ENCODE measurements around the gene PTPN1. TPM values are rescaled to one million over a fixed set of nuclear protein-coding genes. Genes with fewer than 3 reads are reported as not detected.

Gene PTPN1
- total RNA-seq, 4 donors from 2014 or later = 21.8 to 46.8 (median 44.4) TPM

DNA sequence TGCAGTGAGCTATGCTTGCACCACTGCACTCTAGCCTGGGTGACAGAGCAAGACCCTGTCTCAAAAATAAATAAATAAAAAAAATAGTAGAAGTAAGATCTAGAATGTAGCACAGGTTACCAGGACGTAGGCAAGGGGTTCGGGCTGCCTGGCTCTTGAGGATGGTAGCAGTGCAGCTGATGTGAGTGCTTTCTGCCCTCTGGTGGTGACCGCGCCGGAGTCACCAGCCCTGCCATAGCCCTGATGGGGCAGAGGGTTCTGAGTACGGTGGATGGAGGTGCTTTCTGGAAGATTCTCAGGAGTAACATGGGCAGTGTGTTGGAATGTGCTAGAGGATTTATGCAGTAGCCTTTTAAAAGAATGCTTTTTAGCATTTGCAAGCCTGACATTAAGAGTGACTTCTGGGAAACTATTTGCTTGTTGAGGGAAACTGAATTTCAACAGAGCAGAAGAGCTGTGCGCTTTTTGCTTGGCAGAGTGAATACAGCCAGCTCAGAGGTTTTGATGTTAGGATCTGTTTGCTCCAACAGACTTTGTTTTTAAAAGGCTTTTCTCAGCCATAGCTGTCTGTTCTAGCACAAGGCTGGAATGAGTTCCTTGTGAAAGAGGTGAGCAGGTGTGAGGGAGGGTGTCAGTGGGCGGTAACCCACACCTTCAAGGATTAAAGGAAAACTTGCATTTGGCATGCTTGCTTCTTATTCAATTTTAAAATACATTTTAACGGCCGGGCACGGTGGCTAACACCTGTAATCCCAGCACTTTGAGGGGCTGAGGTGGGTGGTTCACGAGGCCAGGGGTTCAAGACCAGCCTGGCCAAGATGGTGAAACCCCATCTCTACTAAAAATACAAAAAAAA, 65.9 kb downstream of the PTPN1 start:
- H3K27me3 ChIP-seq = no peaks in the 10 kb centered on the region
- intact Hi-C loops (cut with DNase I; ENCODE audit: low total_unique reads) = loop anchor here (2.0 to 10.0 kb wide), 4 partner anchors 114 to 464 kb away; partner anchors contain the start of gene UBE2V1
- in situ Hi-C loops (cut with MboI; ENCODE audit: low sequenced_read_pairs in 4 of 4) = loop anchor here (5.0 to 10.0 kb wide), 5 partner anchors 91 to 389 kb away; no protein-coding TSS in a partner anchor
- DNase-seq (peak; percentile 56 to 81), ATAC-seq (peak; percentile 20 to 32)
- TF ChIP-seq, protein P1, sequence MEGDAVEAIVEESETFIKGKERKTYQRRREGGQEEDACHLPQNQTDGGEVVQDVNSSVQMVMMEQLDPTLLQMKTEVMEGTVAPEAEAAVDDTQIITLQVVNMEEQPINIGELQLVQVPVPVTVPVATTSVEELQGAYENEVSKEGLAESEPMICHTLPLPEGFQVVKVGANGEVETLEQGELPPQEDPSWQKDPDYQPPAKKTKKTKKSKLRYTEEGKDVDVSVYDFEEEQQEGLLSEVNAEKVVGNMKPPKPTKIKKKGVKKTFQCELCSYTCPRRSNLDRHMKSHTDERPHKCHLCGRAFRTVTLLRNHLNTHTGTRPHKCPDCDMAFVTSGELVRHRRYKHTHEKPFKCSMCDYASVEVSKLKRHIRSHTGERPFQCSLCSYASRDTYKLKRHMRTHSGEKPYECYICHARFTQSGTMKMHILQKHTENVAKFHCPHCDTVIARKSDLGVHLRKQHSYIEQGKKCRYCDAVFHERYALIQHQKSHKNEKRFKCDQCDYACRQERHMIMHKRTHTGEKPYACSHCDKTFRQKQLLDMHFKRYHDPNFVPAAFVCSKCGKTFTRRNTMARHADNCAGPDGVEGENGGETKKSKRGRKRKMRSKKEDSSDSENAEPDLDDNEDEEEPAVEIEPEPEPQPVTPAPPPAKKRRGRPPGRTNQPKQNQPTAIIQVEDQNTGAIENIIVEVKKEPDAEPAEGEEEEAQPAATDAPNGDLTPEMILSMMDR (IDR thresholded peaks at IDR 0.05 in 4 of 5, conservative IDR thresholded peaks at IDR 0.05 in 1 of 5) = peak; percentile 54 to 84 (median 78)
- TF ChIP-seq POLR2A (IDR thresholded peaks at IDR 0.05) = no peak
- H3K9me3 ChIP-seq = no peaks in the 10 kb centered on the region
- H3K27ac ChIP-seq = peak overlapping the region; percentile 89 to 96 (median 92)
- peaks cover 0 to 49% of the 10 kb centered on the region in 2 donors for H3K36me3 ChIP-seq
- no peak overlapping the region for H3K4me3 ChIP-seq
- H3K4me1 ChIP-seq = peaks cover 66 to 67% of the 10 kb centered on the region in 2 donors

DNA sequence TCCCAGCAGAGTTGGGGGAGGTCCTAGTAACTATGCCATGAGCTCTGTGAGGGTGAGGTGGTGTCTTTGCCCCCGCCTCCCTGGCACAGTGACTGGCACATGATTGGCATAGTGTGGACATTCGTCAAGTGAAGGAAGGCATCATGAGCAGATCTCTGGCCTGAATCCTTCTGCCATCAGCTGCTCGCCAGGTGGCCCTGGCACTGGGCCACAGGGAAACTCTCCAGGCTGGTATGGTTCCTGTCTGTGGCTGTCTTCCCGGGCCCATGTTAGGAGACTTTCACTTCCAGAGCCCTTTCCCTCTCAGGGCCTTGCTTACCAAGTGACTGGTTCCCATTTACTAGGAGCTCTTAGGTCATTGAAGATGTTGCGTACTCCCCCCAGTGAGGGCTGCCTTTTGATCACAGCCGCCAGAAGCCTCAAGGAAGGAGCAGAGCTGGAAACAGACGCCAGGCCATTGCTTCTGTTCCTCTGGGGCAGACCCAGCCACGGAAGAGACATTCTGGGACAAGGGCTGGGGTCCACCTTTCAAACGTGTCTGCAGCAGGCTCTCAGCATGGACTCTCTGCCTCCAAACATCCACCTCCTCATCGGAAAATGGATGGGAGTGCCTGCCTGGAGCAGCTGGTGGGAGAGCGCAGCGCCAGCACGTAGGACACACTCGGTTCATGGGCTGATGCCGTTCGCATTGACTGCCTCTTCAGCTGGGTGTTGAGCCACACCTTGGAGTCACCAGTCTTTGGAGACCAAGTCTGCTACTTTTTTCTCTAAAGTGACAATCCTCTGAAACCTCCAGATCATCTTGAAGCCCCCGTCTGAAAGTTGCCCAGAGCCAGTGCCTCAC, 67.2 kb downstream of the PTPN1 start:
- H3K9me3 ChIP-seq = no peaks in the 10 kb centered on the region
- in situ Hi-C loops (cut with MboI; ENCODE audit: low sequenced_read_pairs in 4 of 4) (loop anchor here (5.0 to 10.0 kb wide), 5 partner anchors 93 to 390 kb away; no protein-coding TSS in a partner anchor), intact Hi-C loops (cut with DNase I; ENCODE audit: low total_unique reads) (loop anchor here (1.0 to 10.0 kb wide), 6 partner anchors 67 to 465 kb away; partner anchors contain the start of genes PTPN1 and UBE2V1)
- H3K27ac ChIP-seq = peak overlapping the region; percentile 89 to 96 (median 92)
- H3K4me3 ChIP-seq = no peak overlapping the region
- peak; percentile 93 to 97 for DNase-seq
- TF ChIP-seq POLR2A (IDR thresholded peaks at IDR 0.05) = peak in 1 of 2 donors; percentile 45
- TF ChIP-seq, protein P1 (IDR thresholded peaks at IDR 0.05 in 4 of 5, conservative IDR thresholded peaks at IDR 0.05 in 1 of 5) = no peak
- peaks cover 53 to 54% of the 10 kb centered on the region in 2 donors for H3K4me1 ChIP-seq
- peak; percentile 68 to 75 for ATAC-seq
- no peaks in the 10 kb centered on the region for H3K27me3 ChIP-seq
- H3K36me3 ChIP-seq = peaks cover 0 to 62% of the 10 kb centered on the region in 2 donors

DNA sequence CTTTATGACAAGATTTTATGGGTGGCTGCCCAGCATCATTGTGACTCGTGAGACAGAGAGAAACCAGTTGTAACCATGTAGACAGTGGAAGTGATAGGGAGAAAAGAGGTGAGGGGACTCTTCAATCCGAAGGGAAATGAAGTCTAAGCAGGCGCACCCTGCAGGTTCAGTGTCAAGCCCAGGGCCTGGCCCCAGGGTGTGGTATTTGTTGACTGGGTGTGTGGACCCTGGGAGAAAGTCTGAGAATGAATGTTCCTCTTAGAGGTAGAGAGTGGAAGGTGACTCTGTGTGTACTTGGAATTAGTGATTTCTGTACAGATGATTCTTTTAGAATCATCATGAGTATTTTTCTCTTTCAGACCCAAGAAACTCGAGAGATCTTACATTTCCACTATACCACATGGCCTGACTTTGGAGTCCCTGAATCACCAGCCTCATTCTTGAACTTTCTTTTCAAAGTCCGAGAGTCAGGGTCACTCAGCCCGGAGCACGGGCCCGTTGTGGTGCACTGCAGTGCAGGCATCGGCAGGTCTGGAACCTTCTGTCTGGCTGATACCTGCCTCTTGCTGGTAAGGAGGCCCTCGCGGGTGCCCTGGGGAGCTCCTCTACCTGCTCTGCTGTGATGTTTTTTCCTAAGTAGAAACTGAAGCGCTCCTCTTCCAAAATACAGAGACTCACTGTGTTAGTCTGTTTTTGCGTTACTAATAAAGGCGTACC, 68.0 kb downstream of the PTPN1 start:
- DNase-seq (peak in 1 of 2 donors; percentile 10), ATAC-seq (no peak)
- no peak for TF ChIP-seq POLR2A (IDR thresholded peaks at IDR 0.05)
- TF ChIP-seq, protein P1 (IDR thresholded peaks at IDR 0.05 in 4 of 5, conservative IDR thresholded peaks at IDR 0.05 in 1 of 5) = no peak
- in situ Hi-C loops (cut with MboI; ENCODE audit: low sequenced_read_pairs in 4 of 4) = loop anchor here (5.0 to 10.0 kb wide), 5 partner anchors 93 to 391 kb away; no protein-coding TSS in a partner anchor
- Histone ChIP-seq H3K9me3 (no peaks in the 10 kb centered on the region), H3K27me3 (no peaks in the 10 kb centered on the region), H3K27ac (peak overlapping the region; percentile 89 to 96 (median 92)), H3K4me1 (peaks cover 44 to 46% of the 10 kb centered on the region in 2 donors), H3K36me3 (peaks cover 0 to 70% of the 10 kb centered on the region in 2 donors), H3K4me3 (no peak overlapping the region)
- intact Hi-C loops (cut with DNase I; ENCODE audit: low total_unique reads) = loop anchor here (2.0 to 10.0 kb wide), 4 partner anchors 95 to 466 kb away; partner anchors contain the start of gene UBE2V1

DNA sequence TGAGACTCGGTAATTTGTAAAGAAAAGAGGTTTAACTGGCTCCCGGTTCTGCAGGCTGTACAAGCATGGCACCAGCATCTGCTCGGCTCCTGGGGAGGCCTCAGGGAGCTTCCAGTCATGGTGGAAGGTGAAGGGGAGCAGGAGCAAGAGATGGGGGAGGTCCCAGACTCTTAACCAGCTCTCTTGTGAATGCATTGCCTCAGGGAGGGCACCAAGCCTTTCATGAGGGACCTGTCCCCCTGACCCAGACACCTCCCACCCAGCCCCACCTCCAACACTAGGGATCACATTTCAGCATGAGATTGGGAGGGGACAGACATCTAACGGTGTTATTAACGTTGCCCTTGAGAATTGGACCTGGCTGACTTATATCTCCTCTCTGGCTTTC, 68.6 kb downstream of the PTPN1 start:
- intact Hi-C loops (cut with DNase I; ENCODE audit: low total_unique reads) = loop anchor here (2.0 to 10.0 kb wide), 4 partner anchors 96 to 466 kb away; partner anchors contain the start of gene UBE2V1
- H3K36me3 ChIP-seq = peaks cover 0 to 76% of the 10 kb centered on the region in 2 donors
- in situ Hi-C loops (cut with MboI; ENCODE audit: low sequenced_read_pairs in 4 of 4) = loop anchor here (5.0 to 10.0 kb wide), 5 partner anchors 94 to 391 kb away; no protein-coding TSS in a partner anchor
- no peak for TF ChIP-seq POLR2A (IDR thresholded peaks at IDR 0.05)
- TF ChIP-seq, protein P1 (IDR thresholded peaks at IDR 0.05 in 4 of 5, conservative IDR thresholded peaks at IDR 0.05 in 1 of 5) = no peak
- DNase-seq (no peak), ATAC-seq (no peak)
- H3K27me3 ChIP-seq = no peaks in the 10 kb centered on the region
- no peak overlapping the region for H3K4me3 ChIP-seq
- H3K27ac ChIP-seq = peak overlapping the region; percentile 89 to 96 (median 92)
- no peaks in the 10 kb centered on the region for H3K9me3 ChIP-seq
- H3K4me1 ChIP-seq = peaks cover 39 to 41% of the 10 kb centered on the region in 2 donors

All from gastrocnemius medialis (tissue), 4 donors.